AG04449 (cell line): Measurements from ENCODE around the gene LPP.

ENCODE experiments used
- CTCF ChIA-PET: fragments of 350-600 bp; formaldehyde crosslinking; extraction: SDS; loops from one replicate; lab custom pipeline; 2021; ENCODE audit warnings: antibody characterized with exemption; lab: Yijun Ruan, JAX
- POLR2A ChIA-PET: fragments of 400-600, 350-600 bp; formaldehyde crosslinking; extraction: SDS; loops from one replicate; lab custom pipeline; 2020; ENCODE audit warnings: antibody characterized with exemption, inconsistent platforms; lab: Yijun Ruan, JAX
- DNase-seq: peaks from one replicate; pipeline ENCODE4 v3.0.0-alpha.2; 2010; ENCODE audit warnings: low read depth, low spot score
- H3K4me3 ChIP-seq: 2 replicates; pipeline ENCODE4 v1.5.1; 2011; ENCODE audit warnings: low read depth, mild to moderate bottlenecking, control low read depth, low read length
- CTCF ChIP-seq: IDR thresholded peaks from one replicate; pipeline ENCODE4 v1.5.1; 2011; ENCODE audit warnings: mild to moderate bottlenecking, moderate library complexity, low read length, control low read depth, inconsistent platforms; ENCODE audit not compliant: insufficient read depth; ENCODE audit errors: missing control alignments

Gene LPP

GRCh38 chr3:188840290-188840689, 686.3 kb downstream of the LPP start:
- no peak overlapping the region for H3K4me3 ChIP-seq
- CTCF ChIA-PET, result interaction anchor here (0.8 kb wide), 1 partner anchor 1102 kb away, joined by 3 read pairs; no protein-coding TSS in a partner anchor
- DNase-seq, result no peak
- POLR2A ChIA-PET, result no interaction called here
- no peak for TF ChIP-seq CTCF

GRCh38 chr3:188841906-188842305, 687.9 kb downstream of the LPP start:
- CTCF ChIA-PET, result no interaction called here
- DNase-seq, result no peak
- POLR2A ChIA-PET, result no interaction called here
- TF ChIP-seq CTCF, result no peak
- H3K4me3 ChIP-seq, result no peak overlapping the region

- no peak overlapping the region for H3K4me3 ChIP-seq
- ChIA-PET CTCF (no interaction called here), POLR2A (no interaction called here)
- TF ChIP-seq CTCF, result no peak
- no peak for DNase-seq
Observed at GRCh38 chr3:188842639-188843038, 688.7 kb downstream of the LPP start.

GRCh38 chr3:188844096-188844495, 690.1 kb downstream of the LPP start:
- ChIA-PET POLR2A (no interaction called here), CTCF (interaction anchor here (2.0 kb wide), 1 partner anchor 11 kb away, joined by 5 read pairs; no protein-coding TSS in a partner anchor)
- no peak overlapping the region for H3K4me3 ChIP-seq
- no peak for DNase-seq
- no peak for TF ChIP-seq CTCF

GRCh38 chr3:188845514-188845913, 691.6 kb downstream of the LPP start:
- no peak for TF ChIP-seq CTCF
- DNase-seq, result no peak
- ChIA-PET CTCF (interaction anchor here (0.9 kb wide), 1 partner anchor 109 kb away, joined by 3 read pairs; no protein-coding TSS in a partner anchor), POLR2A (no interaction called here)
- H3K4me3 ChIP-seq, result no peak overlapping the region

- POLR2A ChIA-PET, result no interaction called here
- TF ChIP-seq CTCF, result no peak
- no peak for DNase-seq
- CTCF ChIA-PET, result no interaction called here
- H3K4me3 ChIP-seq, result no peak overlapping the region
Observed at GRCh38 chr3:188848947-188849346, 695.0 kb downstream of the LPP start.
